Lung (tissue), 12 donors: ENCODE results near the gene KIAA0513. TPM values are rescaled to one million over a fixed set of nuclear protein-coding genes. Genes with fewer than 3 reads are reported as not detected.

Experiments used
- ATAC-seq: fragments of 200-7000 bp; cut with Tn5 transposase; one replicate; pipeline ENCODE4 v1.9.1; 2020; ENCODE audit warnings: moderate number of reproducible peaks; ENCODE audit not compliant: insufficient read depth, low FRiP score
- DNase-seq, 3 donors: peaks; one replicate each; pipeline ENCODE4 v3.0.0-alpha.2; 2013 to 2017
- H3K27ac ChIP-seq, 2 donors: one replicate each; pipeline ENCODE4 v1.5.1; 2013; ENCODE audit warnings: mild to moderate bottlenecking in 2 of 2, moderate library complexity in 2 of 2, control low read depth in 1 of 2, inconsistent platforms in 1 of 2, low read depth in 1 of 2, low read length in 1 of 2
- H3K27me3 ChIP-seq, 3 donors: one replicate each; pipeline ENCODE4 v1.5.1; 2013; ENCODE audit warnings: low read length in 2 of 3; ENCODE audit not compliant: control insufficient read depth in 3 of 3, insufficient read depth in 3 of 3
- H3K36me3 ChIP-seq, 4 donors: one replicate each; pipeline ENCODE4 v1.5.1; 2013; ENCODE audit warnings: low read length in 4 of 4, mild to moderate bottlenecking in 1 of 4, moderate library complexity in 1 of 4; ENCODE audit not compliant: control insufficient read depth in 4 of 4, insufficient read depth in 4 of 4
- H3K4me1 ChIP-seq, 5 donors: one replicate each; pipeline ENCODE4 v1.5.1; 2013; ENCODE audit warnings: low read length in 5 of 5, mild to moderate bottlenecking in 2 of 5, moderate library complexity in 1 of 5; ENCODE audit not compliant: control insufficient read depth in 5 of 5, insufficient read depth in 5 of 5
- H3K4me3 ChIP-seq: one replicate; pipeline ENCODE4 v1.5.1; 2013; ENCODE audit warnings: mild to moderate bottlenecking, control low read depth, moderate library complexity
- H3K9ac ChIP-seq, 2 donors: one replicate each; pipeline ENCODE4 v1.5.1; 2013; ENCODE audit warnings: low read length in 2 of 2, control low read depth in 1 of 2; ENCODE audit not compliant: insufficient read depth in 1 of 2
- H3K9me3 ChIP-seq, 4 donors: one replicate each; pipeline ENCODE4 v1.5.1; 2013; ENCODE audit warnings: low read length in 3 of 4, mild to moderate bottlenecking in 1 of 4, moderate library complexity in 1 of 4; ENCODE audit not compliant: control insufficient read depth in 4 of 4, insufficient read depth in 3 of 4
- CTCF ChIP-seq: IDR thresholded peaks from 2 replicates; pipeline ENCODE4 v1.5.1; 2012; ENCODE audit warnings: mild to moderate bottlenecking; ENCODE audit errors: control extremely low read depth, extremely low read depth
- WGBS, 2 donors: extraction: QIAGEN DNeasy Blood & Tissue Kit; methylation state at CpG; one replicate each; pipeline ENCODE4 v1.1.7; 2013; 5-methylcytosine and 5-hydroxymethylcytosine counted together
- polyA plus RNA-seq, 2 donors: library from polyadenylated mRNA; stranded (reverse); fragments of 200-250 nt; gene quantifications; one replicate each; pipeline ENCODE4 v1.2.1, GENCODE V29; 2013
- total RNA-seq, 2 donors: library from RNA; depleted of rRNA in 1 of 2; stranded (reverse); fragments of >200 nt in 1 of 2; gene quantifications; one replicate each; pipeline ENCODE4 v1.2.1, GENCODE V29; 2014 to 2021
- donor health status: control.
- donor health status: control.
- donor health status: Bipolar disorder and iron deficiency.
- donor health status: healthy.
- donor health status: DM: yes; HTN: yes; CAD: no.

Gene KIAA0513
- total and polyA plus RNA-seq, 4 donors = 10.4 to 23.5 (median 12.0) TPM

DNA sequence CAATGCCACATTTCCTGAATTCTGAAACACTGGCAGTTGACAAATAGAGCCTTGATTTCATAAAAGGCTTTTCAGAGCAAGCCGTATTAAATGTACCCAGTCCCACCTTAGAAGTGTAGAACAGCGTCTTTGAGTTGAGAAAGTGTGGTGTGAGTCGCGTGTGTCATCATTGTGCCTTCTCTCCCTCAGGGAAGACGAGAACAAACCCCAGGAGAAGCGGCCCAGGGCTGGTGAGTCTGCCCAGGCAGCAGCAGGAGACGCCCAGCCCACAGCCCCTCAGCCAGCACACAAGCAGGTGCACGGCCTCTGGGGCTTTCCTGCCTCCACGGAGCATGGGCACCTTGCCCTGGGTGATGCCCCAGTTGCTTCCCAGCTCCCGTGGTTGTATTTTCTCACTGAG is 50.6 kb downstream of the KIAA0513 start:
- no peaks in the 10 kb centered on the region for H3K27me3 ChIP-seq
- ATAC-seq = no peak
- no peak for DNase-seq
- H3K9ac ChIP-seq = no peak overlapping the region
- H3K36me3 ChIP-seq = peaks cover 0 to 43% (median 19%) of the 10 kb centered on the region in 4 donors
- TF ChIP-seq CTCF = no peak
- H3K4me3 ChIP-seq = no peak overlapping the region
- H3K9me3 ChIP-seq = peaks cover 0 to 2% (median 0%) of the 10 kb centered on the region in 4 donors
- peaks cover 0 to 16% (median 5%) of the 10 kb centered on the region in 5 donors for H3K4me1 ChIP-seq
- 44 to 76% methylated on average over 10 of the region's 10 CpGs for WGBS, 2 donors
- no peak overlapping the region for H3K27ac ChIP-seq

- Histone ChIP-seq H3K27ac (no peak overlapping the region), H3K4me3 (no peak overlapping the region), H3K9me3 (peaks cover 0 to 2% (median 0%) of the 10 kb centered on the region in 4 donors), H3K27me3 (no peaks in the 10 kb centered on the region), H3K9ac (no peak overlapping the region), H3K36me3 (peaks cover 0 to 39% (median 19%) of the 10 kb centered on the region in 4 donors), H3K4me1 (peaks cover 0 to 14% (median 0%) of the 10 kb centered on the region in 5 donors)
- 97 to 98% methylated on average over 10 of the region's 10 CpGs for WGBS, 2 donors
- DNase-seq (no peak), ATAC-seq (no peak)
- TF ChIP-seq CTCF = no peak
Observed at GRCh38 chr16:85078952-85079351, 51.4 kb downstream of the KIAA0513 start.

DNA sequence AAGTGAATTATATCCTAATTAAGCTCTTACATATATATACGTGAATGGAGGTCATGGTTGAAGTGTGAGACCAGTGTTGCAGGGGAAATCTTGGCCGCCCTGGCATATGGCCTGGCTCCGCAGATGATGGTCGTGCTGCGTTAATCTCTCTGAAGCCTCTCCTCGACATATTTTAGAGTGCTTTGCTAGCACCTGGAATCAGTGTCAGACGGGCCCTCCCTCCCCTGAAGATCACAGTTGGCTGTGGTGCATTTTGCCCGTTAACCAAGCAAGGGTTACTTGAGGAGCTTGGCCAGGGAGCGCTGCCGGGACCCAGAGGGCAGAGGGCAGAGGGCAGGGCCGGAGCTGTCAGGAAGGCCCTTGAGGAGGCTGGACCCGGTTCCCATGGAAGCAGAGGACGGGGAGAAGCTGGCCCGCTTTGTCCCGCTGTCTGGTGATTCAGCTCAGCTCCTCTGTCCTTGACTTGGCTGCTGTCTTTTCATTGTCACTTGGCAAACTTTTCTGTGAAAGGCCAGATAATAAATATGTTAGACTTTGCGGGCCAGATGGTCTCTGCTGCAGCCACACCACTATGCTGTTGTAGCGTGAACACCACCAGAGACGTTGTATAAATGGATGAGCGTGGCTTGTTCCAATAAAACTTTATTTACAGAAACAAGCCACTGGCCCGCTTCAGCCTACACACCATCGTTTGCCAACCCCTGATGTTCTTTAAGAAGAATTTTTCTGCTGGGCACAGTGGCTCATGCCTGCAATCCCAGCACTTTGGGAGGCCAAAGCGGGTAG is 52.4 kb downstream of the KIAA0513 start:
- Histone ChIP-seq H3K9ac (no peak overlapping the region), H3K4me3 (no peak overlapping the region), H3K27ac (no peak overlapping the region), H3K4me1 (peaks cover 0 to 14% (median 0%) of the 10 kb centered on the region in 5 donors), H3K36me3 (peaks cover 0 to 38% (median 19%) of the 10 kb centered on the region in 4 donors), H3K27me3 (no peaks in the 10 kb centered on the region), H3K9me3 (peaks cover 0 to 2% (median 0%) of the 10 kb centered on the region in 4 donors)
- ATAC-seq (no peak), DNase-seq (no peak)
- 87 to 89% methylated on average over 22 of the region's 22 CpGs for WGBS, 2 donors
- no peak for TF ChIP-seq CTCF
